Gastrocnemius medialis (tissue), 4 donors: ENCODE data around the gene LCN2. TPM values are rescaled to one million over a fixed set of nuclear protein-coding genes. Genes with fewer than 3 reads are reported as not detected.

Experiments
- ATAC-seq, 2 donors: fragments of 150-250 bp; one replicate each; pipeline ENCODE4 v1.9.1; 2016
- DNase-seq, 2 donors: peaks; one replicate each; pipeline ENCODE4 v3.0.0-alpha.2; 2019
- H3K27ac ChIP-seq, 4 donors: fragments of 200-600 bp; sonication (generic); 1 replicate in 1 of 4; 2 replicates in 3 of 4; pipeline ENCODE4 v1.5.1; 2016 to 2018; ENCODE audit warnings: mild to moderate bottlenecking in 2 of 4, moderate library complexity in 1 of 4
- H3K27me3 ChIP-seq, 3 donors: fragments of 200-600 bp; sonication (generic) in 2 of 3; 1 replicate in 1 of 3; 2 replicates in 2 of 3; pipeline versions ENCODE4 v1.5.1 to v1.6.0; 2016 to 2019; ENCODE audit warnings: mild to moderate bottlenecking in 1 of 3, moderate library complexity in 1 of 3
- H3K36me3 ChIP-seq, 2 donors: fragments of 200-600 bp; sonication (generic) in 1 of 2; one replicate each; pipeline ENCODE4 v1.5.1; 2017 to 2018
- H3K4me1 ChIP-seq, 2 donors: fragments of 200-600 bp; sonication (generic) in 1 of 2; one replicate each; pipeline ENCODE4 v1.5.1; 2016 to 2017; ENCODE audit warnings: mild to moderate bottlenecking in 2 of 2
- H3K4me3 ChIP-seq, 4 donors: fragments of 200-600 bp; sonication (generic) in 3 of 4; 1 replicate in 1 of 4; 2 replicates in 3 of 4; pipeline ENCODE4 v1.5.1; 2016 to 2019; ENCODE audit warnings: mild to moderate bottlenecking in 2 of 4
- H3K9me3 ChIP-seq, 3 donors: fragments of 200-600 bp; sonication (generic) in 2 of 3; 1 replicate in 1 of 3; 2 replicates in 2 of 3; pipeline ENCODE4 v1.5.1; 2016 to 2019
- CTCF ChIP-seq, 5 experiments: fragments of 450-650 bp in 3 of 5; fragments of 200-600 bp in 2 of 5; sonication (generic) in 2 of 5; IDR thresholded peaks in 4 of 5; conservative IDR thresholded peaks in 1 of 5; 1 replicate in 4 of 5; 2 replicates in 1 of 5; pipeline ENCODE4 v1.5.1; 2016 to 2019; ENCODE audit warnings: antibody characterized with exemption in 5 of 5, mild to moderate bottlenecking in 3 of 5, moderate library complexity in 3 of 5
- POLR2A ChIP-seq, 2 donors: fragments of 450-650 bp; IDR thresholded peaks; one replicate each; pipeline ENCODE4 v1.6.1; 2017; ENCODE audit warnings: antibody characterized with exemption in 2 of 2, mild to moderate bottlenecking in 2 of 2, moderate library complexity in 2 of 2
- in situ Hi-C, 4 donors: fragments of 200-750 bp; cut with MboI; loops; one replicate each; pipeline versions ENCODE4 v1.15.0 to v1.8.0; 2017; ENCODE audit warnings: low sequenced_read_pairs in 4 of 4
- intact Hi-C: fragments of 100-400 bp; cut with DNase I; formaldehyde crosslinking; loops from one replicate; pipeline ENCODE4 v1.15.1; 2023; ENCODE audit warnings: low total_unique reads
- total RNA-seq, 4 donors: library from RNA; depleted of rRNA; stranded (reverse); fragments of >200 nt; gene quantifications; one replicate each; pipeline versions ENCODE4 v1.1.0 to v1.2.3, GENCODE V29; 2016

Gene LCN2
- total RNA-seq, 4 donors from 2014 or later: 1.00 TPM; not detected in 3

- no peak overlapping the region for H3K4me3 ChIP-seq
- intact Hi-C loops: no loop called here
These were observed 819 bp downstream of the LCN2 start for GRCh38 chr9:128149951-128150593.

DNA sequence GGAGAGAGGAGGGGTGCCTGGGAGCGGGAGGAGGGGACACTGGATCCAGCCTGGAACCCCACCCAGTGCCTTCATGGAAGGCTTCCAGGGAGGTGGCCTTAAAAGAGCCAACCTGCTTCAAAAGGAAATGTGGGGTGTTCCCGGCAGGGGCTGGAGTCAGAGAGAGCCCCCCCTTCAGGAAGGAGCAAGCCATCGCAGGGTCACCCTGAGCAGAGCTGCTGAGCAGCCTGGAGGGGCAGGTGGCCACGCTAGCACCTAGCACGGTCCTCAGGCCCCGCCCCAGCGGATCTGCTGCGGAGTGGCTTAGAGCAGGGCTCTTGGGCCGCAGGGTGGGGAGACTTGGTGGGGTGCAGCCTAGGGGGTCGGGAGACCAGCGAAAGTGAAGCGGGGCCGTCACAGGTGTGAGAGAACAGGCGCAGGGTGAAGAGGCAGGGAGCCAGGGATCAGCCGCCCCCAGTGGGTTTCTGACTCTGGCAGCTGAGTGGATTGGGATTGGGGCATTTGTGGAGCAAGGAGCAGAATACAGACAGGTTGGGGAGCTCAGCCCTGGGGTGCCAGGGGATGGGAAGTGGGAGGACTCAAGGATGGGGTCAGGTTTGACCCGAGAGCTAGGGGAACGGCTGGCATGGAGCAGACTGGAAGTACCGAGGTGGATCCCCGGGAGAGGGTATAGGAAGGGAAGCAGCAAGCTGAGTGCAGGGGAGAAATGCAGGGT is 1.5 kb downstream of the LCN2 start:
- H3K27me3 ChIP-seq: no peaks in the 10 kb centered on the region
- no peak overlapping the region for H3K27ac ChIP-seq
- no peak overlapping the region for H3K4me3 ChIP-seq
- ATAC-seq (no peak), DNase-seq (no peak)
- peaks cover 0 to 8% of the 10 kb centered on the region in 2 donors for H3K4me1 ChIP-seq
- no peaks in the 10 kb centered on the region for H3K9me3 ChIP-seq
- in situ Hi-C loops: no loop called here
- no peak for TF ChIP-seq POLR2A (IDR thresholded peaks at IDR 0.05)
- no peak for TF ChIP-seq CTCF (IDR thresholded peaks at IDR 0.05 in 4 of 5, conservative IDR thresholded peaks at IDR 0.05 in 1 of 5)
- intact Hi-C loops: no loop called here
- no peaks in the 10 kb centered on the region for H3K36me3 ChIP-seq

More at GRCh38 chr9:128149951-128150593, 819 bp downstream of the LCN2 start:
- Histone ChIP-seq H3K9me3 (no peaks in the 10 kb centered on the region), H3K4me1 (peaks cover 0 to 8% of the 10 kb centered on the region in 2 donors), H3K27ac (no peak overlapping the region), H3K27me3 (no peaks in the 10 kb centered on the region), H3K36me3 (no peaks in the 10 kb centered on the region)
- in situ Hi-C loops: no loop called here
- no peak for ATAC-seq
- DNase-seq: no peak
- TF ChIP-seq CTCF (IDR thresholded peaks at IDR 0.05 in 4 of 5, conservative IDR thresholded peaks at IDR 0.05 in 1 of 5) (no peak), POLR2A (IDR thresholded peaks at IDR 0.05) (no peak)

DNA sequence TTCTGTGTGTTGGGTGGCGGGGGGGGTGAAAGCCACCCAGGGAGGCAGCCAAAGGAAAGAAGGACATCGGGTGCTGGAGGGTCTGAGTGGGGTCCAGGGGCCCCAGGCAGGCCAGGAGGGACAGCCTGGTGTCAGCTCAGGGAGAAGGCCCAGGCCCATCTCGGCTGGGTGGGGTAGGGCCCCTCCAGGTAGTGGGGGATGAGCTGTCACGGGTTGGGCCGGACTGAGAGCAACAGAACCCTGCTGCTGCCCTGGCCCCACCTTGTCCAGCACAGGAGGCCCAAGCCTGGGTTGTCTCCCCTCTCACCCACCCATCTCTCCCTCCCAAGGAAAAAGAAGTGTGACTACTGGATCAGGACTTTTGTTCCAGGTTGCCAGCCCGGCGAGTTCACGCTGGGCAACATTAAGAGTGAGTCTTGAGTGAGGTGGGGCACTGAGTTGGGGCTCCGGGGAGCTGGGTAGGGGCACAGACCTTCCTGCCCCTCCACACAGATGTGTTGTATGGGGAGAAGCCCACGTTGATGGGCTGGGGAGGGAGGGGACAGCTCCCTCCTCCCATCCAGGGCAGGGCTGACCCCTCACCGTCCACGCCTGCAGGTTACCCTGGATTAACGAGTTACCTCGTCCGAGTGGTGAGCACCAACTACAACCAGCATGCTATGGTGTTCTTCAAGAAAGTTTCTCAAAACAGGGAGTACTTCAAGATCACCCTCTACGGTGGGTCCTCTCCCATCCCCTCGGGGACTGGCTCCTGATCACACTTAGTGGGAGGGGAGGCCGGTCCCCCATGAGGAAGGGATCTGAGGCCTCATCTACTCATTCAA is 2.3 kb downstream of the LCN2 start:
- H3K27ac ChIP-seq: no peak overlapping the region
- TF ChIP-seq POLR2A (IDR thresholded peaks at IDR 0.05): no peak
- TF ChIP-seq CTCF (IDR thresholded peaks at IDR 0.05 in 4 of 5, conservative IDR thresholded peaks at IDR 0.05 in 1 of 5): no peak
- H3K9me3 ChIP-seq: no peaks in the 10 kb centered on the region
- no peaks in the 10 kb centered on the region for H3K36me3 ChIP-seq
- ATAC-seq (no peak), DNase-seq (no peak)
- in situ Hi-C loops (no loop called here), intact Hi-C loops (no loop called here)
- H3K4me3 ChIP-seq: no peak overlapping the region
- H3K4me1 ChIP-seq: peaks cover 0 to 8% of the 10 kb centered on the region in 2 donors
- H3K27me3 ChIP-seq: no peaks in the 10 kb centered on the region

DNA sequence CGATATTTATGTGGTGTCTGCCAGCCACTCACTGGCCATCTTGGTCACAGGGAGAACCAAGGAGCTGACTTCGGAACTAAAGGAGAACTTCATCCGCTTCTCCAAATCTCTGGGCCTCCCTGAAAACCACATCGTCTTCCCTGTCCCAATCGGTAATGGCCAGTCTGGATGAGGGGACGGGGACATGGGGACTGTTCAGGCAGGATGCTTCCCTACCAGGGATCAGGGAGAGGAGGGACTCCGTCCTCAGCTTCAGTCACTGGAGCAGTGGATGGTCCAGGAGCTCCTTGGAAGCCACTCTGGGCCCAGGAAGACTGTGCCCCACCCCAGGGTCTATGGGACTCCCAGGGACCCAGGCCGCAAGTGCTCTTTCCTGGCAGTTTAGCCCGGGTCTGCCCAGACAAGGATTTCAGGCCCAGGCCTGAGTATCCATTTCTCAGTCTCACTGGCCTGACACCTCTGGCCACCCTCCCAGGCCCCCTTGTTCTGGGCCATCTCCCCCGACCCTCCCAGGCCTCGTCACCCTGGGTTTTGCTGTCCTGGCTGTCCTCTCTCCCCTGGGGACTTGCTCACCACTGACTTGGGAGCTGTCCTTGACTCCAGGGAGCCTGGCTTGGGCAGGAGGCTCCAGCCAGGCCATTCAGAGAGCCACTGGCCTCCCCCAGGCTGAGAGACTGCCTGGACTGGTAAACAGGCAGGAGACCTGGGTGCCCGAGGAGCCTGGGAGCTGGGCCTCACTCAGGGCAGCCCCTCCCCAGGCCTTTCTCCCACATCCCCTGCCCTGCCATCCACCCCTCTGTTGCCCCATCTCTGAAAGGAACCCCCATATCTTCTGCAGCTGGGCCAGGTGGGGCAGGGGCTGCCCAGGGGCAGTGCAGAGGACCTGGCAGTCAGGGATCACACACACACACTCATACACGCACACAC is 3.1 kb downstream of the LCN2 start:
- ATAC-seq (no peak), DNase-seq (no peak)
- H3K4me3 ChIP-seq: no peak overlapping the region
- H3K9me3 ChIP-seq: no peaks in the 10 kb centered on the region
- no peaks in the 10 kb centered on the region for H3K27me3 ChIP-seq
- no peak overlapping the region for H3K27ac ChIP-seq
- peaks cover 0 to 8% of the 10 kb centered on the region in 2 donors for H3K4me1 ChIP-seq
- no peaks in the 10 kb centered on the region for H3K36me3 ChIP-seq
- in situ Hi-C loops: no loop called here
- no peak for TF ChIP-seq CTCF (IDR thresholded peaks at IDR 0.05 in 4 of 5, conservative IDR thresholded peaks at IDR 0.05 in 1 of 5)
- no peak for TF ChIP-seq POLR2A (IDR thresholded peaks at IDR 0.05)
- intact Hi-C loops: no loop called here
